ENCODE data around the gene GINS1. TPM values are rescaled to one million over a fixed set of nuclear protein-coding genes. Genes with fewer than 3 reads are reported as not detected.
A peak's percentile ranks its signal among the peaks of the same experiment; 100 is the strongest.
"Not testable (repeated sequence)": the region's sequence is repeated elsewhere in the genome, so short reads cannot be mapped to it uniquely, and the experiment has no call there.

Gene GINS1
- total RNA-seq, 2 donors from 2014 or later: 26.3 to 26.6 TPM

GRCh38 chr20:25460566-25461280 lies 53.2 kb downstream of the GINS1 start:
- Mint-ChIP-seq H3K36me3 (no peaks in the 10 kb centered on the region), H3K27ac (no peak overlapping the region), H3K9me3 (no peaks in the 10 kb centered on the region)
- ATAC-seq (no peak), DNase-seq (ENCODE audit: low spot score in 2 of 2) (no peak)

GRCh38 chr20:25461281-25461650 lies 53.8 kb downstream of the GINS1 start:
- no peak for ATAC-seq
- no peaks in the 10 kb centered on the region for H3K9me3 Mint-ChIP-seq

DNA sequence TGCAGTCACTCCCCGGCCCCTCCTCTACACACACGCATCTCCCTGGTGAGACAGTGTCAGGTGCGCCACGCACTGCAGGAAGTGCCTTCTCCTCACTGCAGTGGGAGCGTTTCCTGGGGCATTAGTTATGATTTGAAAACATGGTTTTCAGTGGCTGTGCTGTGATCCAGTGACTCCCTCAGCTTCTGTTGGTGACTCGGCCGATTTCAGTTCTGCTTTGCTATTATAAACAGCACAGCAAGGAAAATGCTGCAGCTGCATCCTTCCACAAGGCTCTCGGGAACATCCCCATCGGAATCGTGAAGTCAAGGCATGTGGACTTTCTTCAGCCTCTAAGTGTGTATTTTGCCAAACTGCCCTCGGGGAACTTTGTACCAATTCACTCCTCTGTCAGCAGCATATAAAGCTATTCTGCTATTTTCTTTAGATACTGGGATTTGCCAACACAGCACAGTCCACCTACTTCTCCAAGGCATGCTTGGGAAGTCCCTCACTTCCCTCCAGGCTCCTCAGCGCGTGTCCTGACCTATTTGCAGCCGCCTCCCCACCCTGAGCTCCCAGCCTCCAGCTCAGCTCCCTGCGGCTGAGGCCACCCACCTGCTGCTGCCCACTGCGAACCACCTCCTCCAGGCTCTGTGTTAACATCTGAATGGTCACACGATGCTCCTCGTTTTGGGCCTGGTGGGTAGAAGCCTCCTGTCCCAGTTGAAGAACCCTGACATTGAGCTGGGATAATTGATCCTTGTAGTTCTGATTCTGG lies 54.5 kb downstream of the GINS1 start:
- Mint-ChIP-seq H3K9me3 (no peaks in the 10 kb centered on the region), H3K36me3 (no peaks in the 10 kb centered on the region), H3K27ac (no peak overlapping the region)
- DNase-seq (ENCODE audit: low spot score in 2 of 2) (no peak), ATAC-seq (no peak)

More at GRCh38 chr20:25461281-25461650, 53.8 kb downstream of the GINS1 start:
- Mint-ChIP-seq H3K27ac (no peak overlapping the region), H3K36me3 (no peaks in the 10 kb centered on the region)
- DNase-seq (ENCODE audit: low spot score in 2 of 2): no peak

DNA sequence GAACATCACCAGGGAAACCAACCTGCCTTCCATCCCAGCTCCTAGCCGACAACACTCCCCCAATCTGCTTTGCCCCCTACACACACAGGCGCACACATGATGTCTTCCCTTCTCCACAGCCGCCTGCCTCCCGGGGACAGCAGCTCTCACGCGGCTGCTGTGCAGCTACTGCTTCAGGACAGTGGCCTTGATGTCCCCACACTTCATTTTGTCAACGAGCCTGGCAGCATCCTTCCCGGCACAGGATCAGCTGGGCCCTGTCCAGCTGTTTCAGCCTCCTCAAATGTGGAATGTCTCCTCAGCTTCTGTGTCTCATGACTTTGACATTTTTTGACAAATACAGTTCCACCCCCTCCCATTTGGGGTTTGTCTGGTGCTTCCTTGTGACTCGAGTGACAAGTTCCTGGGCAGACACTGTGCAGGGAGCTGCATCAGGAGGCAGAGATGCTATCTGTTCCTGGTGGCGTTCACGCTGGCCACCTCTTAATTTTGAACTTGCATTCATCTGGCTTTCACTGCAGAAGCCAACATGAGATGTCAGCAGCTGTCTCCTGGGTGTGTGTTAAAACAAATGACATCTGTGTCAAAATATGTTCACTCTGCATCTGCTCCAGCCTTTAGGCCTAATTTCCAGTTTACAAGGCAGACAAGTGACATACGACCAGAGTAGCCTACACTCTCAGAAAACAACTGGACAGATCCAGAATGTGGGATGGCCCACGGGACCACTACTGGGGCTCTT lies 57.2 kb downstream of the GINS1 start:
- Mint-ChIP-seq H3K36me3 (no peaks in the 10 kb centered on the region), H3K27ac (no peak overlapping the region), H3K9me3 (no peaks in the 10 kb centered on the region)
- DNase-seq (ENCODE audit: low spot score in 2 of 2) (no peak), ATAC-seq (no peak)

GRCh38 chr20:25465243-25466135 lies 58.0 kb downstream of the GINS1 start:
- no peaks in the 10 kb centered on the region for H3K36me3 Mint-ChIP-seq
- ATAC-seq: no peak
- peak overlapping the region in 1 of 2 donors; percentile 79 for H3K27ac Mint-ChIP-seq
- no peak for DNase-seq (ENCODE audit: low spot score in 2 of 2)
- H3K9me3 Mint-ChIP-seq: no peaks in the 10 kb centered on the region

GRCh38 chr20:25466846-25467245 lies 59.4 kb downstream of the GINS1 start:
- Mint-ChIP-seq H3K27ac (no peak overlapping the region), H3K36me3 (no peaks in the 10 kb centered on the region)

GRCh38 chr20:25467441-25467840 lies 60.0 kb downstream of the GINS1 start:
- peak overlapping the region in 1 of 2 donors; percentile 14 for H3K27ac Mint-ChIP-seq
- DNase-seq (ENCODE audit: low spot score in 2 of 2) (no peak), ATAC-seq (no peak)
- H3K36me3 Mint-ChIP-seq: no peaks in the 10 kb centered on the region
- no peaks in the 10 kb centered on the region for H3K9me3 Mint-ChIP-seq

More at GRCh38 chr20:25466846-25467245, 59.4 kb downstream of the GINS1 start:
- DNase-seq (ENCODE audit: low spot score in 2 of 2): no peak
- no peak for ATAC-seq
- H3K9me3 Mint-ChIP-seq: no peaks in the 10 kb centered on the region

DNA sequence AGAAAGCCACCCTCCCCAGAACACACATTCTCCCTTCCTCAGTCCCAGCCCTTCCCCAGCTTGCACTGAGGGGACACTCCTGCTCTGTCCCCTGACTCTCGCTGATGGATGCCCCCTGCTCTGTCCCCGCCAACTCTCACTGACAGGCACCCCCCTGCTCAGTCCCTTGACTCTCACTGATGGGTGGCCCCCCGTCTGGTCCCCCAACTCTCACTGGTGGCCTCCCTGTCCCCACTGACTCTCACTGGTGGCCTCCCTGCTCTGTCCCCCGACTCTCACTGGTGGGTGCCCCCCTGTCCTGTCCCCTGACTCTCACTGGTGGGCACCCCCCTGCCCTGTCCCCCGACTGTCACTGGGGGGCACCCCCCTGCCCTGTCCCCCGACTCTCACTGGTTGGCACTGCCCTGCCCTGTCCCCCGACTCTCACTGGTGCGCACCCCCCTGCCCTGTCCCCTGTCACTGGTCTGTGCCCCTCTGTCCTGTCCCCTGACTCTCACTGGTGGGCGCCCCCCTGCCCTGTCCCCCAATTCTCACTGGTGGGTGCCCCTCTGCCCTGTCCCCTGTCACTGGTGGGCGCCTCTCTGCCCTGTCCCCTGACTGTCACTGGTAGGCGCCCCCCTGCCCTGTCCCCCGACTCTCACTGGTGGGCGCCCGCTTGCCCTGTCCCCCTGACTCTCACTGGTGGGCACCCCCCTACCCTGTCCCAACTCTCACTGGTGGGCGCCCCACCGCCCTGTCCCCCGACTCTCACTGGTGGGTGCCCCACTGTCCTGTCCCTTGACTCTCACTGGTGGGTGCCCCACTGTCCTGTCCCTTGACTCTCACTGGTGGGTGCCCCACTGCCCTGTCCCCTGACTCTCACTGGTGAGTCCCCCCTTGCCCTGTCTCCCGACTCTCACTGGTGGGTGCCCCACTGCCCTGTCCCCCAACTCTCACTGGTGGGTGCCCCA lies 60.9 kb downstream of the GINS1 start:
- Mint-ChIP-seq H3K36me3 (no peaks in the 10 kb centered on the region), H3K27ac (no peak overlapping the region), H3K9me3 (no peaks in the 10 kb centered on the region)
- DNase-seq (ENCODE audit: low spot score in 2 of 2) (no peak), ATAC-seq (no peak)

GRCh38 chr20:25469558-25469957 lies 62.1 kb downstream of the GINS1 start:
- no peaks in the 10 kb centered on the region for H3K36me3 Mint-ChIP-seq
- no peak for DNase-seq (ENCODE audit: low spot score in 2 of 2)

DNA sequence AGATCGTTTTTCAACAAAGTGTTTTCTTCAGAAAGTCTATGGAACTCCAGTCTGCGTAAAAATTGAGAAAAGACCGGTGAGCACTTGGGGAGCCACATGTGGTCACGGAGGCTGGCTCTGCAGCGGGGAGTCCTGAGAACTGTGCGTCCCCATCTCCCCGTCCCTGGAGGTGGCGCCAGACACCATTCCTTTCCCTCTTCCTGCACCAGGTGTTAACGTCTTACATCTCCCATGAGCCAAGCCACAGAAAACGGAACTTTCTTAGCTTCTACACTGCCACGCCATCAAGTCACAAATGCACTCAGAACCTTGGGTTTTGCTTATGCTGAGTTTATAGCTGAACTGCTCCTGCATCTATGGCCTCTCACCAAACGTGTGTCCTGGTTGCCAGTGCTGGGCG lies 62.6 kb downstream of the GINS1 start:
- ATAC-seq: peak; percentile 85 to 91
- H3K27ac Mint-ChIP-seq: peak overlapping the region in 1 of 2 donors; percentile 0
- no peaks in the 10 kb centered on the region for H3K36me3 Mint-ChIP-seq
- no peaks in the 10 kb centered on the region for H3K9me3 Mint-ChIP-seq
- DNase-seq (ENCODE audit: low spot score in 2 of 2): peak in 1 of 2 donors; percentile 47

More at GRCh38 chr20:25469558-25469957, 62.1 kb downstream of the GINS1 start:
- ATAC-seq: no peak
- Mint-ChIP-seq H3K9me3 (no peaks in the 10 kb centered on the region), H3K27ac (no peak overlapping the region)

DNA sequence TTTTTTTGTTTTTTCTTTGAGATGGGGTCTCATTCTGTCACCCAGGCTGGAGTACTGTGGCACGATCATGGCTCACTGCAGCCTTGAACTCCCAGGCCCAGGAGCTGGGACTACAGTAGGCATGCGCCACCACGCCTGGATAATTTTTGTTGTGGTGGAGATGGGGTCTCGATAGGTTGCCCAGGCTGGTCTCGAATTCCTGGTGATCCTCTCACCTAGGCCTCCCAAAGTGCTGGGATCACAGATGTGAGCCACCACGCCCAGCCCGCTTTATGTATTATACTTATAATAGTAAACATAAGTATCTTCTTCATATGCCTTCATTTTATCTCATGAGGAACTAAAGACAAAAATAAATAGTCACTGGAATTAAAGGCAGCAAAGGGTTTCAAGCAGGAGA lies 63.5 kb downstream of the GINS1 start:
- DNase-seq (ENCODE audit: low spot score in 2 of 2) (no peak), ATAC-seq (no peak)
- no peaks in the 10 kb centered on the region for H3K9me3 Mint-ChIP-seq
- no peaks in the 10 kb centered on the region for H3K36me3 Mint-ChIP-seq
- H3K27ac Mint-ChIP-seq: peak overlapping the region in 1 of 2 donors; percentile 0

- DNase-seq (ENCODE audit: low spot score in 2 of 2); H3K9me3 Mint-ChIP-seq; ATAC-seq; H3K36me3 Mint-ChIP-seq; H3K27ac Mint-ChIP-seq: not testable (repeated sequence)
Observed at GRCh38 chr20:25473297-25473696, 65.8 kb downstream of the GINS1 start.

DNA sequence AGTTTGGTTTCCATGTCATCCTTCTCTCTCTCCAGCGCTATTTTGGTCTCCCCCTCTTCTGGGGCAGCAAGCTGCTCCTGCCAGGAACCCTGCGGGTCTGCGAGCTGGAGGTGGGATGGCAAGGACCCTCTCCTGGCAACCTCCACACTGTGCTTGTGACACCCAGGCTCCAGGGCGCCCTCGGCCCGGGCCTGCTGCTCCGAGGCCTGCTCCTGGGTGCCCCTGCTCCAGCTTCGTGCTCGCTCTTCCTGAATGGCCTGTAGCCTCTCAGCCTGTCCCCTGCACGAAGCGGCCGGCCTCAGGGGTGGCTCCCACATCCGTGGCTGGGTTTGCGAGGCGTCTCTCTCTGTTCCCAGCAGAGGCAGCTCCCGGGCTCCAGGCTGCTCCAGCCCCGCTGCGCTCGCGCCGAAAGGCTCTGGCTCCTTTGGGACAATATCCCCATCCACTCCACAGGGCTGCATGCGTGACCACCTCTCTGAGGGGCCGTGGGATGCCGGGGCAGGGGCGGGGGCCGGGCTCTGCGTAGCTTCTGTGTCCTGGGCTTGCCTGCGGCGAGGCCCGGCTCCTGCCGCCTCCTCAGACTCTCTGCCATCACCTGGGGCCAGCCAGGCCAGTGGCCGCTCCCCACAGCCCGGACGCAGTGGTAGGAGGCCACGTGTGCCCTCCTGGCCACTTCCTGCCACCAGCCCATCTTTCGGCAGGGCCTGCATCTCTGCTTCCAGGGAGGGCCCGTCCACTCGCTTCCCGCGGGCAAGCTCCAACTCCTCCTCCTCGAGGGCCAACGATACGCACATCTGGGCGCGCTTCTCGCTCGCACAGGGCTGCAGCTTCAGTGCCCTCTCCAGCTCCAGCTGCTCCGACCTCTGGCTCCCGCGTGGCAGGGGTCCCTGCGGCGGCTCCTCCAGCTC lies 68.9 kb downstream of the GINS1 start:
- ATAC-seq: no peak
- no peaks in the 10 kb centered on the region for H3K36me3 Mint-ChIP-seq
- no peaks in the 10 kb centered on the region for H3K9me3 Mint-ChIP-seq
- no peak for DNase-seq (ENCODE audit: low spot score in 2 of 2)
- H3K27ac Mint-ChIP-seq: no peak overlapping the region

- H3K9me3 Mint-ChIP-seq: no peaks in the 10 kb centered on the region
- no peak for ATAC-seq
Observed at GRCh38 chr20:25477014-25477882, 69.8 kb downstream of the GINS1 start.

More at GRCh38 chr20:25477014-25477882, 69.8 kb downstream of the GINS1 start:
- Mint-ChIP-seq H3K27ac (peak overlapping the region in 1 of 2 donors; percentile 77), H3K36me3 (no peaks in the 10 kb centered on the region)
- DNase-seq (ENCODE audit: low spot score in 2 of 2): no peak
